ENCODE measurements around the gene SLC17A7.
A peak's percentile ranks its signal among the peaks of the same experiment; 100 is the strongest.

SLC17A7 gene

DNA sequence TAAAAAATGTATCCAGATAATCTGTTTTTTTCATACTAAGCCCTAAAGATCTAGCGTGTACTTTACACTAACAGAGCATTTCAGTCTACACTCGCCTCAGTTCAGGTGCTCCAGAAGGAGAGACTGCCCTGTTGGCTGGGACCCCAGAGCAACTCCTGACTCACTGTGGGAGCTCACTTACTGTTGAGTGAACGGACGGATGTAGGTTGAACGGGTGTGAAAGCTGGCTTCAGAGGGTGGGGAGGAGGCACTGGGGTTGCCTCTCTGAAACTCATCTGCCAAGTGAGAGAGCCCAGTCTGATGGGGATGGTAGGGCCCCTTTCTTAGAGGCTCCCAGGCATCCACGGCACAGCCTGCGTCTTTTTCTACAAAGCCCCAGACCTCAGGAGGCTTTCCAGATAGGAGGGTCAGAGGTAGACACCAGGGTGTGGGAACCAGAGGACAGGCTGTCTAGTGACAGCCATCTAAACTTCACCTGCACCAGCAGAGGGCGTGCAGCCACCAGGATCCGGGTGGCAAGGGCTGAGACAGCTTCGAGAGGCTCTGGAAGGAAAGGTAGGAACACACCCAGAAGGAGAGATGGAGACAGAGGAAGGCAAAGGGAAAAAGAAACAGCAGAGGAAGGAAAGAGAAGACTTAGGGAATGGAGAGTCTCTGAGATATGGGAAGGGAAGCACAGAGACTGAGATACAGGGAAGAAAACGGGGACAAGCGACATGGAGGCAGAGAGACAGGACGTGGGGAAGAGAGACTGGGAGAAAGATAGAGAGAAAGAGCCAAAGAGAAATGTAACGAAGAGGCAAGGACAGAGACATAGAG is 49.5 kb downstream of the SLC17A7 start (continued):
- TF ChIP-seq, protein P1, sequence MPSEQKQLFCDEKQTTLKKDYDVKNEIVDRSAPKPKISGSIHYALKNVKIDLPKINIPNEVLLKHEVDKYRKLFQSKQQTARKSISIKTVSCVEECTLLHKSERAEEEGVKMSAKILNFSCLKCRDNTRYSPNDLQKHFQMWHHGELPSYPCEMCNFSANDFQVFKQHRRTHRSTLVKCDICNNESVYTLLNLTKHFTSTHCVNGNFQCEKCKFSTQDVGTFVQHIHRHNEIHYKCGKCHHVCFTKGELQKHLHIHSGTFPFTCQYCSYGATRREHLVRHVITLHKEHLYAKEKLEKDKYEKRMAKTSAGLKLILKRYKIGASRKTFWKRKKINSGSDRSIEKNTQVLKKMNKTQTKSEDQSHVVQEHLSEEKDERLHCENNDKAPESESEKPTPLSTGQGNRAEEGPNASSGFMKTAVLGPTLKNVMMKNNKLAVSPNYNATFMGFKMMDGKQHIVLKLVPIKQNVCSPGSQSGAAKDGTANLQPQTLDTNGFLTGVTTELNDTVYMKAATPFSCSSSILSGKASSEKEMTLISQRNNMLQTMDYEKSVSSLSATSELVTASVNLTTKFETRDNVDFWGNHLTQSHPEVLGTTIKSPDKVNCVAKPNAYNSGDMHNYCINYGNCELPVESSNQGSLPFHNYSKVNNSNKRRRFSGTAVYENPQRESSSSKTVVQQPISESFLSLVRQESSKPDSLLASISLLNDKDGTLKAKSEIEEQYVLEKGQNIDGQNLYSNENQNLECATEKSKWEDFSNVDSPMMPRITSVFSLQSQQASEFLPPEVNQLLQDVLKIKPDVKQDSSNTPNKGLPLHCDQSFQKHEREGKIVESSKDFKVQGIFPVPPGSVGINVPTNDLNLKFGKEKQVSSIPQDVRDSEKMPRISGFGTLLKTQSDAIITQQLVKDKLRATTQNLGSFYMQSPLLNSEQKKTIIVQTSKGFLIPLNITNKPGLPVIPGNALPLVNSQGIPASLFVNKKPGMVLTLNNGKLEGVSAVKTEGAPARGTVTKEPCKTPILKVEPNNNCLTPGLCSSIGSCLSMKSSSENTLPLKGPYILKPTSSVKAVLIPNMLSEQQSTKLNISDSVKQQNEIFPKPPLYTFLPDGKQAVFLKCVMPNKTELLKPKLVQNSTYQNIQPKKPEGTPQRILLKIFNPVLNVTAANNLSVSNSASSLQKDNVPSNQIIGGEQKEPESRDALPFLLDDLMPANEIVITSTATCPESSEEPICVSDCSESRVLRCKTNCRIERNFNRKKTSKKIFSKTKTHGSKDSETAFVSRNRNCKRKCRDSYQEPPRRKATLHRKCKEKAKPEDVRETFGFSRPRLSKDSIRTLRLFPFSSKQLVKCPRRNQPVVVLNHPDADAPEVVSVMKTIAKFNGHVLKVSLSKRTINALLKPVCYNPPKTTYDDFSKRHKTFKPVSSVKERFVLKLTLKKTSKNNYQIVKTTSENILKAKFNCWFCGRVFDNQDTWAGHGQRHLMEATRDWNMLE (tag by site-specific recombination; conservative IDR thresholded peaks at IDR 0.05; ENCODE audit: low read depth) = no peak
- TF ChIP-seq, protein P2, sequence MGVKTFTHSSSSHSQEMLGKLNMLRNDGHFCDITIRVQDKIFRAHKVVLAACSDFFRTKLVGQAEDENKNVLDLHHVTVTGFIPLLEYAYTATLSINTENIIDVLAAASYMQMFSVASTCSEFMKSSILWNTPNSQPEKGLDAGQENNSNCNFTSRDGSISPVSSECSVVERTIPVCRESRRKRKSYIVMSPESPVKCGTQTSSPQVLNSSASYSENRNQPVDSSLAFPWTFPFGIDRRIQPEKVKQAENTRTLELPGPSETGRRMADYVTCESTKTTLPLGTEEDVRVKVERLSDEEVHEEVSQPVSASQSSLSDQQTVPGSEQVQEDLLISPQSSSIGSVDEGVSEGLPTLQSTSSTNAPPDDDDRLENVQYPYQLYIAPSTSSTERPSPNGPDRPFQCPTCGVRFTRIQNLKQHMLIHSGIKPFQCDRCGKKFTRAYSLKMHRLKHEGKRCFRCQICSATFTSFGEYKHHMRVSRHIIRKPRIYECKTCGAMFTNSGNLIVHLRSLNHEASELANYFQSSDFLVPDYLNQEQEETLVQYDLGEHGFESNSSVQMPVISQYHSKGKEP (tag by site-specific recombination; IDR thresholded peaks at IDR 0.05) = no peak
- TF ChIP-seq ZNF404 (tag by site-specific recombination; IDR thresholded peaks at IDR 0.05) (no peak), ZNF184 (tag by site-specific recombination; IDR thresholded peaks at IDR 0.05) (no peak), ZNF354C (tag by site-specific recombination; IDR thresholded peaks at IDR 0.05; ENCODE audit: borderline replicate concordance, low read depth) (no peak), ZNF830 (tag by site-specific recombination; IDR thresholded peaks at IDR 0.05; ENCODE audit: low read depth) (no peak), MZF1 (tag by site-specific recombination; IDR thresholded peaks at IDR 0.05; ENCODE audit: borderline replicate concordance) (no peak), SP7 (tag by site-specific recombination; IDR thresholded peaks at IDR 0.05) (peak; percentile 26; the same call in 1 of the 2 replicates), ZNF544 (tag by site-specific recombination; IDR thresholded peaks at IDR 0.05) (no peak), ZNF530 (tag by site-specific recombination; IDR thresholded peaks at IDR 0.05; ENCODE audit: low read depth) (no peak), ZNF747 (tag by site-specific recombination; IDR thresholded peaks at IDR 0.05) (no peak), ZNF561 (tag by site-specific recombination; IDR thresholded peaks at IDR 0.05; ENCODE audit: borderline replicate concordance) (no peak), SP3 (tag by site-specific recombination; IDR thresholded peaks at IDR 0.05) (peak; percentile 41), ZFP37 (tag by site-specific recombination; IDR thresholded peaks at IDR 0.05) (0 out of 2 replicates have a peak, but pooled peaks have one; percentile 70), ZFP69B (tag by site-specific recombination; IDR thresholded peaks at IDR 0.05) (peak; percentile 52; the same call in 1 of the 2 replicates), ZNF660 (tag by site-specific recombination; IDR thresholded peaks at IDR 0.05) (peak; percentile 44; the same call in 1 of the 2 replicates), HOXD13 (CRISPR knock-in tag; IDR thresholded peaks at IDR 0.05; ENCODE audit: borderline replicate concordance) (no peak), ZNF521 (tag by site-specific recombination; IDR thresholded peaks at IDR 0.05) (no peak), ZNF266 (tag by site-specific recombination; IDR thresholded peaks at IDR 0.05; ENCODE audit: low read depth) (no peak), ZBTB8A (tag by site-specific recombination; IDR thresholded peaks at IDR 0.05) (no peak), EGR2 (tag by site-specific recombination; IDR thresholded peaks at IDR 0.05; ENCODE audit: low read depth) (no peak), ZNF335 (tag by site-specific recombination; conservative IDR thresholded peaks at IDR 0.05) (peak; percentile 96)
- TF ChIP-seq, protein P3, sequence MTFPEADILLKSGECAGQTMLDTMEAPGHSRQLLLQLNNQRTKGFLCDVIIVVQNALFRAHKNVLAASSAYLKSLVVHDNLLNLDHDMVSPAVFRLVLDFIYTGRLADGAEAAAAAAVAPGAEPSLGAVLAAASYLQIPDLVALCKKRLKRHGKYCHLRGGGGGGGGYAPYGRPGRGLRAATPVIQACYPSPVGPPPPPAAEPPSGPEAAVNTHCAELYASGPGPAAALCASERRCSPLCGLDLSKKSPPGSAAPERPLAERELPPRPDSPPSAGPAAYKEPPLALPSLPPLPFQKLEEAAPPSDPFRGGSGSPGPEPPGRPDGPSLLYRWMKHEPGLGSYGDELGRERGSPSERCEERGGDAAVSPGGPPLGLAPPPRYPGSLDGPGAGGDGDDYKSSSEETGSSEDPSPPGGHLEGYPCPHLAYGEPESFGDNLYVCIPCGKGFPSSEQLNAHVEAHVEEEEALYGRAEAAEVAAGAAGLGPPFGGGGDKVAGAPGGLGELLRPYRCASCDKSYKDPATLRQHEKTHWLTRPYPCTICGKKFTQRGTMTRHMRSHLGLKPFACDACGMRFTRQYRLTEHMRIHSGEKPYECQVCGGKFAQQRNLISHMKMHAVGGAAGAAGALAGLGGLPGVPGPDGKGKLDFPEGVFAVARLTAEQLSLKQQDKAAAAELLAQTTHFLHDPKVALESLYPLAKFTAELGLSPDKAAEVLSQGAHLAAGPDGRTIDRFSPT (tag by site-specific recombination; IDR thresholded peaks at IDR 0.05) = no peak
- TF ChIP-seq, protein P4, sequence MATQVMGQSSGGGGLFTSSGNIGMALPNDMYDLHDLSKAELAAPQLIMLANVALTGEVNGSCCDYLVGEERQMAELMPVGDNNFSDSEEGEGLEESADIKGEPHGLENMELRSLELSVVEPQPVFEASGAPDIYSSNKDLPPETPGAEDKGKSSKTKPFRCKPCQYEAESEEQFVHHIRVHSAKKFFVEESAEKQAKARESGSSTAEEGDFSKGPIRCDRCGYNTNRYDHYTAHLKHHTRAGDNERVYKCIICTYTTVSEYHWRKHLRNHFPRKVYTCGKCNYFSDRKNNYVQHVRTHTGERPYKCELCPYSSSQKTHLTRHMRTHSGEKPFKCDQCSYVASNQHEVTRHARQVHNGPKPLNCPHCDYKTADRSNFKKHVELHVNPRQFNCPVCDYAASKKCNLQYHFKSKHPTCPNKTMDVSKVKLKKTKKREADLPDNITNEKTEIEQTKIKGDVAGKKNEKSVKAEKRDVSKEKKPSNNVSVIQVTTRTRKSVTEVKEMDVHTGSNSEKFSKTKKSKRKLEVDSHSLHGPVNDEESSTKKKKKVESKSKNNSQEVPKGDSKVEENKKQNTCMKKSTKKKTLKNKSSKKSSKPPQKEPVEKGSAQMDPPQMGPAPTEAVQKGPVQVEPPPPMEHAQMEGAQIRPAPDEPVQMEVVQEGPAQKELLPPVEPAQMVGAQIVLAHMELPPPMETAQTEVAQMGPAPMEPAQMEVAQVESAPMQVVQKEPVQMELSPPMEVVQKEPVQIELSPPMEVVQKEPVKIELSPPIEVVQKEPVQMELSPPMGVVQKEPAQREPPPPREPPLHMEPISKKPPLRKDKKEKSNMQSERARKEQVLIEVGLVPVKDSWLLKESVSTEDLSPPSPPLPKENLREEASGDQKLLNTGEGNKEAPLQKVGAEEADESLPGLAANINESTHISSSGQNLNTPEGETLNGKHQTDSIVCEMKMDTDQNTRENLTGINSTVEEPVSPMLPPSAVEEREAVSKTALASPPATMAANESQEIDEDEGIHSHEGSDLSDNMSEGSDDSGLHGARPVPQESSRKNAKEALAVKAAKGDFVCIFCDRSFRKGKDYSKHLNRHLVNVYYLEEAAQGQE (tag by site-specific recombination; IDR thresholded peaks at IDR 0.05) = no peak

Data from HEK293 (cell line).